Measurements from ENCODE around the gene S1PR3. TPM values are rescaled to one million over a fixed set of nuclear protein-coding genes. Genes with fewer than 3 reads are reported as not detected.

The S1PR3 gene
- total RNA-seq, 1 donor from 2014 or later = 37.9 TPM

- Mint-ChIP-seq H3K4me3 (no peak overlapping the region), H3K27ac (no peak overlapping the region), H3K4me1 (ENCODE audit: unreplicated experiment) (peaks cover 21% of the 10 kb centered on the region), H3K27me3 (no peaks in the 10 kb centered on the region), H3K9me3 (no peaks in the 10 kb centered on the region), H3K36me3 (peaks cover 12% of the 10 kb centered on the region)
- TF ChIP-seq, protein P1, sequence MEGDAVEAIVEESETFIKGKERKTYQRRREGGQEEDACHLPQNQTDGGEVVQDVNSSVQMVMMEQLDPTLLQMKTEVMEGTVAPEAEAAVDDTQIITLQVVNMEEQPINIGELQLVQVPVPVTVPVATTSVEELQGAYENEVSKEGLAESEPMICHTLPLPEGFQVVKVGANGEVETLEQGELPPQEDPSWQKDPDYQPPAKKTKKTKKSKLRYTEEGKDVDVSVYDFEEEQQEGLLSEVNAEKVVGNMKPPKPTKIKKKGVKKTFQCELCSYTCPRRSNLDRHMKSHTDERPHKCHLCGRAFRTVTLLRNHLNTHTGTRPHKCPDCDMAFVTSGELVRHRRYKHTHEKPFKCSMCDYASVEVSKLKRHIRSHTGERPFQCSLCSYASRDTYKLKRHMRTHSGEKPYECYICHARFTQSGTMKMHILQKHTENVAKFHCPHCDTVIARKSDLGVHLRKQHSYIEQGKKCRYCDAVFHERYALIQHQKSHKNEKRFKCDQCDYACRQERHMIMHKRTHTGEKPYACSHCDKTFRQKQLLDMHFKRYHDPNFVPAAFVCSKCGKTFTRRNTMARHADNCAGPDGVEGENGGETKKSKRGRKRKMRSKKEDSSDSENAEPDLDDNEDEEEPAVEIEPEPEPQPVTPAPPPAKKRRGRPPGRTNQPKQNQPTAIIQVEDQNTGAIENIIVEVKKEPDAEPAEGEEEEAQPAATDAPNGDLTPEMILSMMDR (conservative IDR thresholded peaks at IDR 0.05) = no peak
- DNase-seq (ENCODE audit: extremely low spot score, unreplicated experiment) = peak; percentile 52
Observed at GRCh38 chr9:89006996-89007967, 16.0 kb downstream of the S1PR3 start.

DNA sequence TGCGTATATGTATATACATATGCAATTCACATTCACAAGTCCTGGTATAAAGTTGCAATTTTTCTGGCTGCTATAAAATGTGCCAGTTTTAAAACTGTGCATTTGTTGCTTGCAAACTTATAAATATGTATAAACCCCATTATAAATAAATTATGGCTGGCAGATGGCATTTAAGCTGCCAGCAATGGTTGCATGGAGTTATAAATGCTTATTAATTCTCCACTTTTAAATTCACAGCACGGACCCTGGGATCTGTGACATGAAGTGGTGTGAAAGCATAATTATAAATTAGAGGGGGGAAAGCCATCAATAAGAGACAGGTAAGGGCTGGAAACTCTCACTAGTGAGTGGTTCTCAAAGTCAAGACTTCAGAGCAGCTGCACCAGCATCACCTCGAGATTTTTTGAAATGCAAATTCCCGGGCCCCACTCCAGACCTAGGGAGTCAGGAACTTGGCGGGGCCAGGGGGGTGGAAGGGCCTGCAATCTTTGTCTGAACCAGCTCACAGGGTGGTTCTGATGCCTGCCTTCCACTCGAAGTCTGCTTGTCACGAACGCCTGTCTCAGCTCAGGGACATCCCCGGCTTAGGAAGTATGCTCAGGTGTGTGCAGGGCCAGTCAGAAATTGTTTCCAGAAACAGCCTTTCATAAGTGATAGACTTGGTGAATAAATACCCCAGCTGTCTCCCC, 16.9 kb downstream of the S1PR3 start:
- peak; percentile 42 for DNase-seq (ENCODE audit: extremely low spot score, unreplicated experiment)
- Mint-ChIP-seq H3K36me3 (peaks cover 7% of the 10 kb centered on the region), H3K9me3 (no peaks in the 10 kb centered on the region), H3K4me3 (no peak overlapping the region), H3K27ac (no peak overlapping the region), H3K4me1 (ENCODE audit: unreplicated experiment) (peaks cover 21% of the 10 kb centered on the region), H3K27me3 (no peaks in the 10 kb centered on the region)
- TF ChIP-seq, protein P1 (conservative IDR thresholded peaks at IDR 0.05) = no peak

DNA sequence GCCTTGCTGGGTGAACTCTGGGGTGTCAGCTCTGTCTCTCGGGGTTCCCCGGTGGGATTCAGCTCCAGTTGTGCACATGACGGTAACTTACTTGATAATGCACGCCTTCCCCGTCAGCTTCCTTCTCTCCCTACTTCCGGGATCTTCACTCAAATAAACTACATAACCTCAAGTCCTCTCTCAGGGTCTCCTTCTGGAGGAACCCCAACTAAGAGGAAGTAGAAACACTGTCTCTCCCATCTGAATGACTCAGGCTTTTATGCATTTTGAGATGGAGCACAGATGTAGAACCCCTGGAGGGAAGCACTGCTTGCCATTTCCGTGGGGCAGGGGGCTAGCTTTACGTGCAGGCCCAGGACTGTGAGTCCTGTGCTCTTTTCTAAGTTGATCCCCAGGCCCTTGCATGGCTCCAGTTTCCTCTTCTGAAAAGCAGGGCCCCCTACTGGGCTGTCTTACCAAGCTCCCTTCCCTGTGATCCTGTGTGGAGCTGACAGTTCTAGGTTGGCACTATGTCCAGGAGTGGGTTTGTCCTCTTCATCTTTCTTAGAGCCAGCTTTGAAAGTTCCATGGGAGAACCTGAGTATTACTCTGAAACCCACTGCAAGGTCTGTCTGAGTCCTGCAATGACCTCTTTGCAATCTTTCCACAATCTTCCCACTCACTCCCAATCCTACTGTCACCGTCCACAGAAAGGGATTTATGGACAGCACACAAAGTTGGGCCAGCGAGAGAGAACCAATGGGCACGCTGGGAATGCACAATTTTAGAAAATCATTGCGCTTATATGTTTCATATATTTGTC, 17.7 kb downstream of the S1PR3 start:
- peaks cover 21% of the 10 kb centered on the region for H3K4me1 Mint-ChIP-seq (ENCODE audit: unreplicated experiment)
- no peaks in the 10 kb centered on the region for H3K9me3 Mint-ChIP-seq
- H3K27ac Mint-ChIP-seq = no peak overlapping the region
- H3K4me3 Mint-ChIP-seq = no peak overlapping the region
- H3K36me3 Mint-ChIP-seq = peaks cover under 1% of the 10 kb centered on the region
- H3K27me3 Mint-ChIP-seq = no peaks in the 10 kb centered on the region
- peak; percentile 37 for DNase-seq (ENCODE audit: extremely low spot score, unreplicated experiment)
- TF ChIP-seq, protein P1 (conservative IDR thresholded peaks at IDR 0.05) = peak; percentile 18

DNA sequence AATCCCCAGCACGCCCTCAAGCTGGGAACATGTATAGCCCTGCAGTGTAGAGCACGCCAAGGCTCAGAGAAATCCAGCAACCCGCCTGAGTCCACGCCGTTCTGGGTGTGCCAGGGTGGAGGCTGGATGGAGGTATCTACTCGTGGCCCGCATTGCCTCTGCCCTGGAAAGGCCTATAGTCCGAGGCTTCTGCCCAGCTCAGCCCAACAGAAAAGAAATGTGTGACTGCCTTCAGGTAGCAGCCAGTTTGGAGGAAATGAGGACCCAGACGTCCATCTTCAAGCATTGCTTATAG, 18.2 kb downstream of the S1PR3 start:
- peaks cover 21% of the 10 kb centered on the region for H3K4me1 Mint-ChIP-seq (ENCODE audit: unreplicated experiment)
- H3K9me3 Mint-ChIP-seq = no peaks in the 10 kb centered on the region
- TF ChIP-seq, protein P1 (conservative IDR thresholded peaks at IDR 0.05) = no peak
- no peaks in the 10 kb centered on the region for H3K27me3 Mint-ChIP-seq
- no peak overlapping the region for H3K4me3 Mint-ChIP-seq
- H3K36me3 Mint-ChIP-seq = no peaks in the 10 kb centered on the region
- DNase-seq (ENCODE audit: extremely low spot score, unreplicated experiment) = peak; percentile 31
- no peak overlapping the region for H3K27ac Mint-ChIP-seq

DNA sequence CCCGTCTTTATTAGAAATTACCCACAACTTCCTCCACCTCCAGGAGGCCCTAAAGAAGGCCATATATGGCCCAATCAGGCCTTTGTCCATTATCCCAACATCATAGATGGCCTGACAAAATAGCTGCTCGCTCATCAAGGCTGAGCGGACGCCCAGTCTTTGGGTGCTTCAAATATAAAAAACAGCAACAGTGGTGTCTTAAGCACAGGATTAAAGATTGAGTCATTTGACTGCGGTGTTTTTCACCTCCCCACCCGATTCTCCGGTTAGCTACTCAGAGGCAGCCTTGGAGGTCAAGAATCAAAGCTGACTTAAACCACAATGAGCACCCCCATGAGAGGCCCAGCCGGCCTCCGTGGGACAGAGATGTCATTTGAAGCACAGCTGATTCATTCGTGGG, 18.8 kb downstream of the S1PR3 start:
- Mint-ChIP-seq H3K27ac (no peak overlapping the region), H3K4me1 (ENCODE audit: unreplicated experiment) (peaks cover 20% of the 10 kb centered on the region), H3K27me3 (no peaks in the 10 kb centered on the region), H3K9me3 (no peaks in the 10 kb centered on the region), H3K36me3 (no peaks in the 10 kb centered on the region), H3K4me3 (no peak overlapping the region)
- peak; percentile 32 for DNase-seq (ENCODE audit: extremely low spot score, unreplicated experiment)
- TF ChIP-seq, protein P1 (conservative IDR thresholded peaks at IDR 0.05) = no peak
